ENCODE measurements around the gene NBAS. TPM values are rescaled to one million over a fixed set of nuclear protein-coding genes. Genes with fewer than 3 reads are reported as not detected.

The NBAS gene
- total RNA-seq, 1 experiment from 2014 or later = 36.3 TPM

- no peak for ATAC-seq
These were observed 7.6 kb downstream of the NBAS start for GRCh38 chr2:15553519-15553918.

GRCh38 chr2:15548974-15549373 is 12.2 kb downstream of the NBAS start:
- in situ Hi-C loops (cut with HindIII; ENCODE audit: low pct_unique_long_range_greater_than_20kb, low sequenced_read_pairs) = no loop called here
- Histone ChIP-seq H3K27me3 (ENCODE audit: control insufficient read depth, insufficient read depth, low read length) (no peaks in the 10 kb centered on the region), H3K36me3 (ENCODE audit: control insufficient read depth, insufficient read depth, low read length) (peaks cover 2% of the 10 kb centered on the region; the same call in 1 of the 2 replicates), H3K4me3 (ENCODE audit: low read depth in 2 of 2, low read length in 2 of 2) (no peak overlapping the region), H3K27ac (ENCODE audit: low read length) (no peak overlapping the region), H3K9me3 (ENCODE audit: control insufficient read depth, insufficient read depth, low read depth, low read length) (no peaks in the 10 kb centered on the region), H3K4me1 (ENCODE audit: control insufficient read depth, insufficient read depth, low read length) (no peaks in the 10 kb centered on the region)
- intact Hi-C loops (cut with micrococcal nuclease; ENCODE audit: unreplicated experiment) = no loop called here
- TF ChIP-seq CTCF (IDR thresholded peaks at IDR 0.05) (no peak), TCF7L2 (IDR thresholded peaks at IDR 0.05; ENCODE audit: low read depth, low read length) (no peak), POLR2AphosphoS5 (IDR thresholded peaks at IDR 0.05; ENCODE audit: low read depth, low read length) (no peak), SIN3A (IDR thresholded peaks at IDR 0.05; ENCODE audit: borderline replicate concordance, insufficient read depth, low read depth, low read length) (no peak), REST (IDR thresholded peaks at IDR 0.05; ENCODE audit: insufficient read depth in 1 of 2, low read depth in 2 of 2, low read length in 1 of 2) (no peak)
- no peak for DNase-seq (ENCODE audit: low read depth, low spot score)
- CTCF ChIA-PET = no interaction called here
- no peak for ATAC-seq
- POLR2A ChIA-PET = no interaction called here
- no TSS peak for BruUV-seq (replicated peaks)

More at GRCh38 chr2:15553519-15553918, 7.6 kb downstream of the NBAS start:
- H3K4me3 ChIP-seq (ENCODE audit: low read depth in 2 of 2, low read length in 2 of 2) = no peak overlapping the region
- intact Hi-C loops (cut with micrococcal nuclease; ENCODE audit: unreplicated experiment) (no loop called here), in situ Hi-C loops (cut with HindIII; ENCODE audit: low pct_unique_long_range_greater_than_20kb, low sequenced_read_pairs) (no loop called here)
- no peak for DNase-seq (ENCODE audit: low read depth, low spot score)
- H3K27me3 ChIP-seq (ENCODE audit: control insufficient read depth, insufficient read depth, low read length) = no peaks in the 10 kb centered on the region
- no peaks in the 10 kb centered on the region for H3K4me1 ChIP-seq (ENCODE audit: control insufficient read depth, insufficient read depth, low read length)
- no peaks in the 10 kb centered on the region for H3K36me3 ChIP-seq (ENCODE audit: control insufficient read depth, insufficient read depth, low read length)
- ChIA-PET POLR2A (no interaction called here), CTCF (no interaction called here)
- TF ChIP-seq CTCF (IDR thresholded peaks at IDR 0.05) (no peak), SIN3A (IDR thresholded peaks at IDR 0.05; ENCODE audit: borderline replicate concordance, insufficient read depth, low read depth, low read length) (no peak), TCF7L2 (IDR thresholded peaks at IDR 0.05; ENCODE audit: low read depth, low read length) (no peak)
- no peak overlapping the region for H3K27ac ChIP-seq (ENCODE audit: low read length)
- H3K9me3 ChIP-seq (ENCODE audit: control insufficient read depth, insufficient read depth, low read depth, low read length) = no peaks in the 10 kb centered on the region
- no TSS peak for BruUV-seq (replicated peaks)

All from Panc1 (cell line).